ENCODE results near the gene CLSTN2. TPM values are rescaled to one million over a fixed set of nuclear protein-coding genes. Genes with fewer than 3 reads are reported as not detected.

The CLSTN2 gene
- total RNA-seq, 1 donor from 2014 or later, result 80.9 TPM

DNA sequence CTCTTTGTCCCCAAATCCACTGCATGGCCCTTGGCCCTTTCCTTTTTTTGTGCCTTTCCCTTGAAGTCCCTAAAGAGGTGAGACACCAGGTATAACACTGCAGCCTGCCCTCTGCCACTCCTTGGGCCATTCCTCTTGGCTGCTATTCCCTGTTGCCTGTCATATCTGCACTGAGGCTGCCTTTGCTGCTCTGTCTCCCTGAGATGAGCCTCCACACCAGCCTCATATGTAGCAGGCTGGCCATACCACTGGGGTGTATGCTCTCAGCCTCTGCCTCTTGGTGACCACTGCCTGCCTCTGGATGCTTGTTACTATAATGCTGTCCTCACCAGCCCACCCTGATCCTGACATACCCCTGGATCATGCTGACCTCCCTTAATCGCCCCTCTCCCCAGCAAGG, 252.0 kb downstream of the CLSTN2 start:
- Histone ChIP-seq H3K27me3 (ENCODE audit: insufficient read depth, low read length) (no peaks in the 10 kb centered on the region), H3K27ac (ENCODE audit: low read depth, low read length) (peak overlapping the region; percentile 62), H3K36me3 (ENCODE audit: insufficient read depth, low read length) (no peaks in the 10 kb centered on the region), H2AFZ (ENCODE audit: low read depth, low read length) (no peak overlapping the region), H4K20me1 (ENCODE audit: insufficient read depth, low read length) (no peaks in the 10 kb centered on the region), H3K79me2 (ENCODE audit: insufficient read depth, low read length) (no peaks in the 10 kb centered on the region), H3K9ac (ENCODE audit: low read length) (no peak overlapping the region), H3K9me3 (ENCODE audit: insufficient read depth, low read depth, low read length) (no peaks in the 10 kb centered on the region), H3K4me3 (ENCODE audit: insufficient read depth, low read depth, low read length) (no peak overlapping the region), H3K4me1 (ENCODE audit: insufficient read depth, low read length) (peaks cover 15% of the 10 kb centered on the region), H3K4me2 (ENCODE audit: low read length) (peak overlapping the region; percentile 43)
- Mint-ChIP-seq H3K27ac (ENCODE audit: unreplicated experiment) (no peak overlapping the region), H3K9me3 (ENCODE audit: unreplicated experiment) (no peaks in the 10 kb centered on the region), H3K4me3 (ENCODE audit: unreplicated experiment) (no peak overlapping the region), H3K27me3 (ENCODE audit: low read depth, unreplicated experiment) (no peaks in the 10 kb centered on the region), H3K4me1 (ENCODE audit: low read depth, unreplicated experiment) (peaks cover 2% of the 10 kb centered on the region), H3K36me3 (ENCODE audit: low read depth, unreplicated experiment) (peaks cover 13% of the 10 kb centered on the region)
- FAIRE-seq, result no peak
- TF ChIP-seq EZH2 (IDR thresholded peaks at IDR 0.05; ENCODE audit: insufficient read depth, low read length), result no peak
- TF ChIP-seq, protein P1, sequence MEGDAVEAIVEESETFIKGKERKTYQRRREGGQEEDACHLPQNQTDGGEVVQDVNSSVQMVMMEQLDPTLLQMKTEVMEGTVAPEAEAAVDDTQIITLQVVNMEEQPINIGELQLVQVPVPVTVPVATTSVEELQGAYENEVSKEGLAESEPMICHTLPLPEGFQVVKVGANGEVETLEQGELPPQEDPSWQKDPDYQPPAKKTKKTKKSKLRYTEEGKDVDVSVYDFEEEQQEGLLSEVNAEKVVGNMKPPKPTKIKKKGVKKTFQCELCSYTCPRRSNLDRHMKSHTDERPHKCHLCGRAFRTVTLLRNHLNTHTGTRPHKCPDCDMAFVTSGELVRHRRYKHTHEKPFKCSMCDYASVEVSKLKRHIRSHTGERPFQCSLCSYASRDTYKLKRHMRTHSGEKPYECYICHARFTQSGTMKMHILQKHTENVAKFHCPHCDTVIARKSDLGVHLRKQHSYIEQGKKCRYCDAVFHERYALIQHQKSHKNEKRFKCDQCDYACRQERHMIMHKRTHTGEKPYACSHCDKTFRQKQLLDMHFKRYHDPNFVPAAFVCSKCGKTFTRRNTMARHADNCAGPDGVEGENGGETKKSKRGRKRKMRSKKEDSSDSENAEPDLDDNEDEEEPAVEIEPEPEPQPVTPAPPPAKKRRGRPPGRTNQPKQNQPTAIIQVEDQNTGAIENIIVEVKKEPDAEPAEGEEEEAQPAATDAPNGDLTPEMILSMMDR (IDR thresholded peaks at IDR 0.05; ENCODE audit: insufficient read depth, low read depth, low read length), result no peak
- no peak for DNase-seq (ENCODE audit: low read depth)

DNA sequence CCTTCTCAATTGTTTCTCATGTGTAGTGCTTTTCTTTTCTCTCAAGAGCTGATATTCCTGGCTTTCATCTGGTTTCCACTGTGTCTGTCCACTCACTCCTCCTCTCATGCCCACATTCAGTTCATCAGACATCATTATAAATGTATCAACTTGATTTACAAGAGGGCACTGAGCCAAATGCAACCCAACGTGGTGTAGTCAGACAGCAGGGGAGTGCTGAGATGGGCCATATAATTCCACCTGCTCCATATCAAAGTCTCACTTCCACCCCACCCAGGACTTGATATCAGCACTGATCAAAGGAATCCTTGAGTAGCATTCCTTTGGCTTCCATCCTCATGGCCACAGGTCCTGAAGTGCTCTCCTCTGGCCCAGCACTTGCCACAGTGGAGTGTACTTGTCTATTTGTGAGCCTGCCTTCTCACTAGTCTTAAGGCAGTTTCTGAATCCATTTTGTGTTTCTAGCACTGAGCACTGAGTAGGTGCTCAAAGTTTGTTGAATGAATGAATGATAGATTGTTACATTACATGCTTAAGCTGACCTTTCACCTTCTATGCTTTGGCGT, 252.8 kb downstream of the CLSTN2 start:
- H3K36me3 ChIP-seq (ENCODE audit: insufficient read depth, low read length), result no peaks in the 10 kb centered on the region
- no peak overlapping the region for H3K9ac ChIP-seq (ENCODE audit: low read length)
- no peaks in the 10 kb centered on the region for H3K9me3 ChIP-seq (ENCODE audit: insufficient read depth, low read depth, low read length)
- Mint-ChIP-seq H3K4me1 (ENCODE audit: low read depth, unreplicated experiment) (peaks cover 2% of the 10 kb centered on the region), H3K4me3 (ENCODE audit: unreplicated experiment) (no peak overlapping the region), H3K36me3 (ENCODE audit: low read depth, unreplicated experiment) (peaks cover 11% of the 10 kb centered on the region), H3K9me3 (ENCODE audit: unreplicated experiment) (peaks cover 1% of the 10 kb centered on the region), H3K27me3 (ENCODE audit: low read depth, unreplicated experiment) (no peaks in the 10 kb centered on the region), H3K27ac (ENCODE audit: unreplicated experiment) (no peak overlapping the region)
- H3K27me3 ChIP-seq (ENCODE audit: insufficient read depth, low read length), result no peaks in the 10 kb centered on the region
- H3K27ac ChIP-seq (ENCODE audit: low read depth, low read length), result no peak overlapping the region
- no peaks in the 10 kb centered on the region for H3K79me2 ChIP-seq (ENCODE audit: insufficient read depth, low read length)
- no peaks in the 10 kb centered on the region for H4K20me1 ChIP-seq (ENCODE audit: insufficient read depth, low read length)
- DNase-seq (ENCODE audit: low read depth), result no peak
- H3K4me1 ChIP-seq (ENCODE audit: insufficient read depth, low read length), result peaks cover 15% of the 10 kb centered on the region
- no peak for TF ChIP-seq EZH2 (IDR thresholded peaks at IDR 0.05; ENCODE audit: insufficient read depth, low read length)
- TF ChIP-seq, protein P1 (IDR thresholded peaks at IDR 0.05; ENCODE audit: insufficient read depth, low read depth, low read length), result no peak
- no peak overlapping the region for H3K4me3 ChIP-seq (ENCODE audit: insufficient read depth, low read depth, low read length)
- H3K4me2 ChIP-seq (ENCODE audit: low read length), result no peak overlapping the region
- no peak overlapping the region for H2AFZ ChIP-seq (ENCODE audit: low read depth, low read length)
- no peak for FAIRE-seq

DNA sequence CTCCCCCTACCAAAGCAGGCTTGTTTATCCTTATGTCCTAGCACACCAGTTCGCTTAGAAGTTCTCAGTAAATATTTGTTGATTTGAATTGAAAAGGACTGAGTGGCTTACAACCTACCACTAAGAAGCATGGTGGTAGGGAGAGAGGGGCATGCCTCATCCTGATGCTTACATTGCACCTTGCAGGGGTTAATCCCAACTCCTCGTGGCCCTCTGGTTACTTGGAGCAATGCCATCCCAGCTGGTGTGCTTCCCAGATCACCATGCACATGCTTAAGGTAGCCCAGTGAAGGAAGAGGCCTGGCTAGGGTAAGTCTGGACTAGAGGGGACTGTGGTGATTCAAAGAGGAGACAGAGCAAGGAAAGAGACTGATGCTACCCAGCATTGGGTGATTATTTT, 253.3 kb downstream of the CLSTN2 start:
- FAIRE-seq, result no peak
- H3K9me3 ChIP-seq (ENCODE audit: insufficient read depth, low read depth, low read length), result no peaks in the 10 kb centered on the region
- no peak overlapping the region for H3K27ac ChIP-seq (ENCODE audit: low read depth, low read length)
- no peaks in the 10 kb centered on the region for H4K20me1 ChIP-seq (ENCODE audit: insufficient read depth, low read length)
- H3K36me3 Mint-ChIP-seq (ENCODE audit: low read depth, unreplicated experiment), result peaks cover 10% of the 10 kb centered on the region
- no peak for TF ChIP-seq EZH2 (IDR thresholded peaks at IDR 0.05; ENCODE audit: insufficient read depth, low read length)
- TF ChIP-seq, protein P1 (IDR thresholded peaks at IDR 0.05; ENCODE audit: insufficient read depth, low read depth, low read length), result no peak
- no peak overlapping the region for H3K4me2 ChIP-seq (ENCODE audit: low read length)
- H2AFZ ChIP-seq (ENCODE audit: low read depth, low read length), result no peak overlapping the region
- no peak overlapping the region for H3K4me3 ChIP-seq (ENCODE audit: insufficient read depth, low read depth, low read length)
- no peak overlapping the region for H3K27ac Mint-ChIP-seq (ENCODE audit: unreplicated experiment)
- H3K9ac ChIP-seq (ENCODE audit: low read length), result no peak overlapping the region
- H3K79me2 ChIP-seq (ENCODE audit: insufficient read depth, low read length), result no peaks in the 10 kb centered on the region
- no peaks in the 10 kb centered on the region for H3K27me3 ChIP-seq (ENCODE audit: insufficient read depth, low read length)
- peaks cover 15% of the 10 kb centered on the region for H3K4me1 ChIP-seq (ENCODE audit: insufficient read depth, low read length)
- no peak overlapping the region for H3K4me3 Mint-ChIP-seq (ENCODE audit: unreplicated experiment)
- peaks cover 1% of the 10 kb centered on the region for H3K9me3 Mint-ChIP-seq (ENCODE audit: unreplicated experiment)
- peaks cover 2% of the 10 kb centered on the region for H3K4me1 Mint-ChIP-seq (ENCODE audit: low read depth, unreplicated experiment)
- DNase-seq (ENCODE audit: low read depth), result no peak
- no peaks in the 10 kb centered on the region for H3K27me3 Mint-ChIP-seq (ENCODE audit: low read depth, unreplicated experiment)
- no peaks in the 10 kb centered on the region for H3K36me3 ChIP-seq (ENCODE audit: insufficient read depth, low read length)
